Anterior cingulate cortex (tissue), 58 donors: Measurements from ENCODE around the gene ADRA2C.
"Not testable (repeated sequence)": the region's sequence is repeated elsewhere in the genome, so short reads cannot be mapped to it uniquely, and the experiment has no call there.

Experiments used
- DNase-seq, 58 donors: peaks; one replicate each; lab custom pipeline; 2025; lab: John Stamatoyannopoulos, UW

The ADRA2C gene

DNA sequence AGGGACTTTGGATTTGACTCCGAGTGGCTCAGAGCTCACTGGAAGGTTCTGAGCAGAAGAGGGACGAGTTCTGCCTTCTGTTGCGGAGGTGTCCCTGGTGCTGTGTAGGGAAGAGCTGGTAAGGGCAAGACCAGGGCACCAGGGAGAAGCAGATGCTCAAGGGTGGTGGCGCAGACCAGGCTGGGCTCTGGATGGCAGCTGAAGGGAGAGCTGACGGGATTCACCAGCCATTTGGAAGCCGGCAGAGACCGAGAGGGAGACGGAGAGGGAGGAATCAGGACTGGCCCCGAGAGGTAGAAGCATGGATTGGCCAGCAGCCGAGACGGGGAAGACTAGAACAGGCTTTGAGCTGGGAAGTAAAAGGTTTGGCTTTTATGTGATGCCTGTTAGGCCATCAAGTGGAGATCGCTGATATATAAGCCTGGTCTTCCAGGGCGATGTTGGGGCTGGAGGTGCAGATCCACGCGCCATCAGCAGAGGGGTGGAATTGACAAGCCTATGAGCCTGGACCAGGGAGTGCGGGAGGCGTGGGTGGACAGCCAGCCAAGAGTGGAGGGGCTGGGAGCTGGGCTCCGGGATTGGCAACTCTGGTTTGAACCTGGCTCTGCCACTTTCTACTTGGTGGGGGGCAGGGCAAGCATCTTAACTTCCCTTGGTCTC, 43.4 kb downstream of the ADRA2C start:
- DNase-seq: no peak

DNA sequence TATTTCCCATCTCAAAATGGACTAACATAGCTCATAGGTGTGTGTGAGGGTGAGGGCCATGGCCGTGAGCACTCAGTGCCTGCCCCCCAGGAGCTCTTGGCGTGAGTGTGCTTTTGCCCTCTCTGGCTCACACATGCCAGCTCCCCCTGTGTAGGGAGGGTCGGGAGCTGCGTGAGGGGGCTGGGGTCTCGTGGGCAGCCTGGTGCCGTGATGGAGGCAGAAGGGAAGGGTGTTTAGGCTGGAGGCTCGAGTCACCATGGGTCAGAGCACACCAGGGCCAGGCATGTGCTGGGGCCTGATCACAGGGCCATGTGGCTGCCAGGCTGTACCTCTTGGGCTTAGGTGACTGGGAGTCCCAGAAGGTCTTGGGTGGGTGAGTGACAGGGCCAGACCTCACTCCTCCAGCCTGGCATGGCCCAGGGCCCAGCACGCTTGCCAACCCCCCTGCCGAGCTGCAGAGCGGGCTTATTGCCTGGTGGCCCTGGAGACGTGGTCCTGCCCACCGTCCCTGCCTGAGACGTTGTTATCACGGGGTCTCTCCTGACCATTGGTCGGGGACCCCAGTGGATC, 44.0 kb downstream of the ADRA2C start:
- no peak for DNase-seq

DNA sequence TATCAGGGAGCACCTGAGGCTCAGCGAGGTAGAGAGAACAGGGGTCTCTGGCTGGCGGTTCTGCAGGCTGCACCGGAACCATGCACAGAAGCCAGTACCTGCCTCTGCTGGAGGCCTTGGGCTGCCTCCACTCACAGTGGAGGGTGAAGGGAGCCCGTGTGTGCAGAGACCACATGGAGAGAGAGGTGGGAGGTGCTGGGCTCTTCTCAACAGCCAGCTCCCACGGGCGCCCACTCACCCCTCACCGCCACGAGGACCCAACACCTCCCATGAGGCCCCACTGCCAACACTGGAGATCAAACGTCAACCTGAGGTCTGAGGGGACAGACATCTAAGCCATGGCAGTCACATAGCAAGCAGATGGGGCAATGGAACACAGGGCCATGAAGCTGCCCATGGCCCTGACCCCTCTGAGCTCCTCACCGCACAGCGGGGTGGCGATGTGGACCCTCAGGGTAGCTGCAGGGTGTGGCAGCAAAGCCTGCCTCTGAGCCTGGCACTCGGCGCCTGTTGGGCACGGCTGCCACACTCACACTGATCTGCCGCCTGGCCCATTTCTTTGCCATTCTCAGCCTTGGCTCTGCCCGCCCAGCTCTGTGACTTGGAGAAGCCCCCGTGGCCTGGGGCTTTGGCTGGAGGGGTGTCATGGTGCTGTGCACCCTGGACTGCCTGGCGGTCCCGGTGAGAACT, 44.8 kb downstream of the ADRA2C start:
- DNase-seq: no peak

DNA sequence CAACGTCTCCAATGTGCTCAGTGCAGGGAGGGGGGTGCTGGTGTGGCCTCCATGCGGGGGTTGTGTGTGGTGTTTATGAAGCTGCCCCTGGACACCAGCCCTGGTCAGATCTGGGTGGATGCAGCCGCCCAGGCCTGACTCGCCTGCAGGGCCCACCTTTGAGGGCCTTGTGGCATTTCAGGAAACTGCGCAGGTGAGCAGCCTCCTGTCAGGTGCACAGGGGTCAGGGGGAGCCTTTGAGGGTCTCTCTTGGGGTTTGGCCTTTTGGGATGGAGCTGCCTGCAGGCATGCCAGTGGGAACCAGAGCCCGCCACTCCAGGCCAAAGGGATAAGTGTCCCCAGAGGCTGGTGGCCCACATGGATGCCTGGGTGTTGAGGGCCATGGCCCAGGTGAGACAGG, 45.4 kb downstream of the ADRA2C start:
- no peak for DNase-seq

DNA sequence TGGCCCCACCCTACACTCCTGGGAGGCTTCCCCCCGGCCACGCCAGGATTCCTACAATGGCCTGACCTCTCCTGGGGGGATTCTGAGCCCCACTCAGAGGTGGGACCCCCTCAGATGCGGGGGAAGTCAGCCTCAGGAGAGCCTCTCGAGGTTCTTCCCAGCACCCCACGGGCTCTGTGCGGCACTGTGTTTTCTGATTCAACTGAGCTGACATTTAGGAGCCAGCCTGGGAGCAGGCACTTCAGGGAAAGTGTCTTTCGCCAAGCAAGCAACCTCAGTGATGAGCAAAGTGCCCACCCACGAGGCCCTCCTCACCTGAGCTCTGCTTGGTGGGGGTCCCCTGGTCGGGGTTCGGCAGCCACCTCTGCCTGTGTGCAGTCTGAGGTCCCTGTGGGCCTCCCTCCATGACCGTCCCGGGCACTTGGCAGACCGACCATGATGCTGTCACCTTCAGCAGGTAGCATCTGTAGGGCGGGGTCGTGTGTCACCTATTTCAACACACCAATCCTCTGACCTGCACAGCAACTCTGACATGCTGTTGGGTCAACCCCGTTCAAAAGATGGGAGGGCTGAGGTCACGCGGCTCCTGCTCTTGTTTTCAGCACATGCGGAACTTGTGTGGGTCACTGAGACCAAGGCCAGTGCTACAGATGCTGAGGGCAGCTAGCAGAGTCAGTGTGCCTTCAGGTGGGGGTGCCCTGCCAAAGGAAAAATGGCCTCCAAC, 46.2 kb downstream of the ADRA2C start:
- DNase-seq: no peak

DNA sequence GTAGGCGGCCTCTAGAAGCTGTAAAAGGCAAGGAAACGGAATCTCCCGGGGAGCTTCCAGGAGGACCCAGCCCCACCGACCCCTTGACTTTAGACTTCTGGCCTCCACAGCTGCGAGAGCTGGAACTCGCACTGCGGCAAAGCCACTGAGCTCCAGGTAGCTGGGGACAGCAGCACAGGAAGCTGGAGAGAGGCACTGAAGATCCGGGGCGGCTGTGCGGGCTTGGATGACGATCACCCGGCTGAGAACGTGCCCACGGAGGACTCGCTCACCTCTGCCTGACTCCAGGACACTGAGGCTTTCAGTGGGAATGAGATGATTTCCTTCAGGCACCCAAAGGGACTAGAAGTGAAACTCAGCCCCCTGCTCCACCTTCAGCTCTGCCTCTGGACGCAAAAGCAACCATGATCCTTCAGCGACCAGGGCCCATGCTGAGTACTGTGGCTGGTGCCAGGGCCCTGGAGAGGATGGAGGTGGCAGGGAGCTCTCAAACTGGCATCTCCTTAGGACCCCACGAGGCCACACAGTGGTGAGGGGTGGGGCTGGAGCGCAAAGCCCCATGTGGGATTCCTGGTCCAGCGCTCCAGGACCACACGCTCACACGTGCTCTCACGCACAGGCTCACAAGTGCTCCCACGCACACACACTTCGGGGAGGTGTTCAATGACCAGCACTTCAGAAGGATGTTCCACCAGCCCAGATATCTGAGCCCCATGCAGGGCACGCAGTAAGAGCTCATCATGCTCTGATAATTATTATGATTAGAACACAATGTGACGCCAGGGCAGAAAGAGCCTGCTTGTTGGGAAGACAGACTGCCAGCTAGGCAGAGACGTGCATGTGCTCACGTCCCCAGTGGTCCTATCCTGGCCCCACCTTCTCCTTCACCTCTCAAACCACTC, 47.2 kb downstream of the ADRA2C start:
- no peak for DNase-seq

DNA sequence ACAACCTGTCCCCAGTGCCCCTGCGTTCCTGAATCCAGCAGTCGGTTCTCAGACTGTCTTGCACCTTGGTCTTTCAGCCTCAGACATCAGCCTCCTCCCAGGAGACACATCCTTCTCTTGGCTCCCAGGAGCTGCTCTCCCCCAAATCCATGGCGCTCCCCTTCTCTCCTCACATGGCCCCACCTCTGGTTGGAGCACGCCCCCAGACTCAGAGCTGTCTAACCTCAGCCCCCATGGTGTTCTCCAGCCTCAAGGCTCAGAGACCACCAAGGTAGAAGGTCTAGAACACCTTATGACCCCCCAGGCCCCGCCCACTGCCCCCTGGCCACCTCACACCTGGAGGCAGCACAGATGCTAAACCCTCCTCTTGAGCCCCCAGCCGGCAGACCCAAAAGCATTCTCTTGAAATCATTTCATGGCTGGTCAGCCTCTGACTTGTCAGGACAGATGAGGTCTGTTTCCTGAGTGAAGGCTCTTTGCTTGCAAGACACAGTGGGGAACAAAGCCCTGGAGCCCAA, 47.9 kb downstream of the ADRA2C start:
- no peak for DNase-seq

DNA sequence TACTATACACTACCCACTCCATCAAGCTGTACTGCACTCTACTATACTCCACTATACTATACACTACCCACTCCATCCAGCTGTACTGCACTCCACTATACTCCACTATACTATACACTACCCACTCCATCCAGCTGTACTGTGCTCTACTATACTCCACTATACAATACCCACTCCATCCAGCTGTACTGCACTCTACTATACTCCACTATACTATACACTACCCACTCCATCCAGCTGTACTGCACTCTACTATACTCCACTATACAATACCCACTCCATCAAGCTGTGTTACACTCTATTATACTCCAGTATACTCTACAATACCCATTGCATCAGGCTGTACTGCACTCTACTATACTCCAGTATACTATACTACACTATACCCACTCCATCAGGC, 48.7 kb downstream of the ADRA2C start:
- DNase-seq: not testable (repeated sequence)

DNA sequence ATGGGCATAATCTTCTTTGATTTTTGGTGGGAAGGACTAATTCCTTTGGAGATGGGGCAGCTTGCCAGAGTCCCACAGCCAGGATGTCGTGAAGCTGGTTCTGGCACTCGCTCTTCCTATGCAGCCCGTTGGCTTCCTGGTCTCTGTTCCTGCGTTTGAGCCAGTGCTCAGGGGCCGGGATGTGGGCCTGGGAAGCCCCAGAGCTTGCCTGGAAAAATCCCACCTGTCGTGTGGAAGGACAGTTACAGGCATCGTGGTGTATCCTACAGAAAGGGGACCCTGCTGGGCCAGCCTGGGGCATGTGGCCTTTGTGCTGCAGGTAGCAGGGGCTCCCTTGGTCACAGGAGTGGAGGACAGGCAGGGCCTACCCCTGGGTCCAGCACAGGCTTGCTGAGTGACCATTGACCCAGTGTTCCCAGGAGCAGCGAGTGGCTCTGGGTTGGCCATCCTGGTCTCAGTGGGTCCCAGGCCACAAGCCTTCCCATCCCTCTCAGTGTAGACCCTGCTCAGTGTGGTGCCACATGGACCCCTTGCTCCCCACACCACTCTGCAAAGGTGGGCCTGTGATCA, 50.2 kb downstream of the ADRA2C start:
- no peak for DNase-seq

DNA sequence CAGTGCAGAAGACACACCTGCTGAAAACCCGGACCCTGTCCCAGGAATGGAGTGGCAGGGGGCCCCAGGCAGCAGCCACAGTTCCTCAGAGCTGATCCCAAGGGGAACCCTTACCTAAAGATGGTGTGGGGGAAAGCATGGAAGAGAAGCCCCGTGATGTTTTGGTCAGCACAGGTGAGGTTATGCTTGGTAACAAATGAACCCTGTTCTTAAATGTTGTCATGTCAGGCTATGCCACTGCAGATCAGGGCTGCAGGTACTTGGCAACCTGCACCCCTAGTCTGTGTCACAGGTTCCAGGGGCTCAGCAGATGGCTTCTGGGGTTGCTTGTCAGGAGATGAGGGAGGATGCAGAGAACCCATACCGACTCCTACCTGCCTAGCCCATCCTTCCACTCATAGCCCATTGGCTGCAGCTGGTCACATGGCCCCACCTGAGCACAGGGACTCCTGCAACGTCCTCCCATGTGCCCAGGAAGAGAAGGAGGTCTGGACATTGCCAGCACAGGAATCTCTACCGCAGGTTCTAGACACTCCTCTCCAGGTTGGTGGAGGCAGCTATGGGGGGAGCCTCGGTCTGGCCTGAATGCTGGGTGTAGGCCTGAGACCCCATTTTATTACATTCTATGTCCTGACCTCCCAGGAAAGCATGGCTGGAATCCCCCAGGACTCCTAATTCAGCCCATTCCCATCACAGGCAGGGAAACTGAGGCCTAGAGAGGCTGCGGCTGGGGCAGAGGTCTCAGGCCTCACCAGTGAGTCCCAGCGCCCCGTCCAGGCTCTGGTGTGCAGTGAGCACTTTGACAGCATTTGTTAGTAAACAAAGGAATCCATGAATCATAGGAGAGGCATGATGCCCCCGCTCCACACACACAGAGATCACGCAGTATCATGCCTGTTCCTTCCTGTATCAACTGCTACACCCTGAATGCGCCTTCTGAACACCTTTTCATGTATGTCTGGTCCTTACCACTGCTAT, 51.1 kb downstream of the ADRA2C start:
- DNase-seq: no peak
